ENCODE results near the gene TRIM22. TPM values are rescaled to one million over a fixed set of nuclear protein-coding genes. Genes with fewer than 3 reads are reported as not detected.

Gene TRIM22
- total RNA-seq, 1 experiment from 2014 or later = 1.3 TPM

DNA sequence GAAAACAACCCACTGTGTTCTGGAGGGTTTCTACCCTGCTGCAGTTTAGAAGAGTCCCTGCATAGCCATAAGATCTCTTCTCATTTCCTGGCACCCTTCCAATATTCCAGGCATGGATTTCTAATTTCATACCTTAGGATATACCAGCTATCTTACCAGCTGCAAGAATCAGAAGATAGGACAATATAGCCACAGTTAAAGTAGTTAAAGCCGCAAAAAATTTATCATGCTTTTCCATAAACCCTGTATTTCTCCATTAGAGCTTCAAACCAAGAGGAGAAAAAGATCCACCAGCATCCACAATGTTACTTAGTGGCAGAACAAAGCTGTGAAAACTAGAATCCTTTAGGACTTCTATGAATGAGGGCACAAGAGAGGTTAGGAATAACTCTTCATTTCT is 38.1 kb downstream of the TRIM22 start:
- in situ Hi-C loops (cut with HindIII; ENCODE audit: low sequenced_read_pairs) = no loop called here
- no peak for DNase-seq (ENCODE audit: low spot score)

GRCh38 chr11:5736396-5736795 is 46.8 kb downstream of the TRIM22 start, which contains the start of gene OR56B1:
Gene OR56B1, plus strand, starts transcription at chr11:5736448. Its CDS starts 69 bp downstream, at chr11:5736517.
- no peak for DNase-seq (ENCODE audit: low spot score)
- in situ Hi-C loops (cut with HindIII; ENCODE audit: low sequenced_read_pairs) = no loop called here

DNA sequence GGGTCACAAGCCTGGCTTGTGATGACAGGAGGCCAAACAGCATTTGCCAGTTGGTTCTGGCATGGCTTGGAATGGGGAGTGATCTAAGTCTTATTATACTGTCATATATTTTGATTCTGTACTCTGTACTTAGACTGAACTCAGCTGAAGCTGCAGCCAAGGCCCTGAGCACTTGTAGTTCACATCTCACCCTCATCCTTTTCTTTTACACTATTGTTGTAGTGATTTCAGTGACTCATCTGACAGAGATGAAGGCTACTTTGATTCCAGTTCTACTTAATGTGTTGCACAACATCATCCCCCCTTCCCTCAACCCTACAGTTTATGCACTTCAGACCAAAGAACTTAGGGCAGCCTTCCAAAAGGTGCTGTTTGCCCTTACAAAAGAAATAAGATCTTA is 47.5 kb downstream of the TRIM22 start:
- no peak for DNase-seq (ENCODE audit: low spot score)
- in situ Hi-C loops (cut with HindIII; ENCODE audit: low sequenced_read_pairs) = no loop called here

DNA sequence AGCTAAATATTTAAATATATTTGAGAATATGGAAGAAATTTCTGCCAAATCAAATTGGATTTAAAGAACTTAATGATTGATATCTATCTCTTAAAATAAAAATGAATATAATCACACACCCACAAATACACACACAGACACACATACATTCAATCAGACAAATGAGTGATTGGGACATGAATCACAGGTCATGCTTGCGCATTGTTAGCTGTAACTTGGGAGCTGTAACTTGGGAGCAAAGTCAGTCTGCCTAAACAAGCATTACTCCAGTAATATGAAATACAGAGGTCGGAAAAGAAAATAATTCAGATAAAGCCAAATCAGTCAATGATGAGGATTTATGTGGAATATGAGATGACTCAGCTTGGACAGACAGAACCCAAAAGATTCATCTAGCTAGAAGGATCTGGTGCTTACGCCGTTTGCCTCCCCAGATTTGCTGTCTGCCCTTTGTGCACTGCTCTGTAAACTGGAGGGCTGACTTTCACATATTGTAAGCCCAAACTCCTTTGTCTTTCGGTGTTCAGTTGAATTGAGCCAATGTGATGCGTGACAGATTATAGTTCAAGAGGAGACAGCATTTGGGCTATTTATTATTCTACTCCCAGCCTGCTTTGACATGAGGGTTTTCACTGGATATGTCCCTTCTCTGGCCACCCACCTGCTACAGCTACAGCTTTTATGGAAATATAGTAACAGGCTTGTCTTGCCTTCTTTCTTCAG is 48.2 kb downstream of the TRIM22 start:
- DNase-seq (ENCODE audit: low spot score) = no peak
- in situ Hi-C loops (cut with HindIII; ENCODE audit: low sequenced_read_pairs) = no loop called here

- in situ Hi-C loops (cut with HindIII; ENCODE audit: low sequenced_read_pairs) = no loop called here
- no peak for DNase-seq (ENCODE audit: low spot score)
Measured at GRCh38 chr11:5738431-5738830, 48.8 kb downstream of the TRIM22 start.

- DNase-seq (ENCODE audit: low spot score) = no peak
- in situ Hi-C loops (cut with HindIII; ENCODE audit: low sequenced_read_pairs) = no loop called here
Measured at GRCh38 chr11:5746614-5747013, 57.0 kb downstream of the TRIM22 start.

DNA sequence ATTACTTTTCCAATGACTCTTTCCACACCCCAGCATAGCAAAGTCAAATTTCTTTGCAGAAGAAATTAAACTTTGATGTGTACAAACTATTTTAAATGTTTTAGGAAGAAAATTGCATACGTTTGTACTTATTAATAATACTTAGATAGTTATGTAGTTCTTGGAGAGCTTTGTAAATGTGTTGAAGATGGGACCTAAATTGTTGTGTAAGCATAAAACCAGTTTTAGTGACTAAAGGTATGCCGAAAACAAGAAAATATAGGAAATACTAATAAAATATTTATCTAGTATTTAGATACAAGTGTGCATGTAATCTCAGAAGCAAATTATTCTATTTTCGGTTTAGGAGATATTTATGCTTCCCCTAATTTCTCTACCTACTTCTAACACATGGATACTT is 60.2 kb downstream of the TRIM22 start:
- no peak for DNase-seq (ENCODE audit: low spot score)
- in situ Hi-C loops (cut with HindIII; ENCODE audit: low sequenced_read_pairs) = no loop called here

- no peak for DNase-seq (ENCODE audit: low spot score)
- in situ Hi-C loops (cut with HindIII; ENCODE audit: low sequenced_read_pairs) = no loop called here
Measured at GRCh38 chr11:5753943-5754342, 64.4 kb downstream of the TRIM22 start, which contains the start of gene OR52N4. Gene OR52N4, plus strand, starts transcription at chr11:5754243. Its CDS starts 498 bp downstream, at chr11:5754741.

Other genes starting within 250 kb of the TRIM22 start
- not detected in 2 replicates for gene OR51I1, start 248.3 kb upstream of the TRIM22 start, total RNA-seq (2014; rRNA removed; shearing (Covaris generic))
- not detected in 2 replicates for gene OR51I2, start 240.5 kb upstream of the TRIM22 start, total RNA-seq (2014; rRNA removed; shearing (Covaris generic))
- not detected in 2 replicates for gene OR52D1, start 201.1 kb upstream of the TRIM22 start, total RNA-seq (2014; rRNA removed; shearing (Covaris generic))
- not detected in 2 replicates for gene UBQLN3, start 179.8 kb upstream of the TRIM22 start, total RNA-seq (2014; rRNA removed; shearing (Covaris generic))
- not detected in 2 replicates for gene UBQLNL, start 173.1 kb upstream of the TRIM22 start, total RNA-seq (2014; rRNA removed; shearing (Covaris generic))
- gene OR52H1, start 141.2 kb upstream of the TRIM22 start, total RNA-seq (2014; rRNA removed; shearing (Covaris generic)) = not detected in 2 replicates
- not detected in 2 replicates for gene OR52B6, start 108.9 kb upstream of the TRIM22 start, total RNA-seq (2014; rRNA removed; shearing (Covaris generic))
- not detected in 2 replicates for gene TRIM6, start 93.2 kb upstream of the TRIM22 start, total RNA-seq (2014; rRNA removed; shearing (Covaris generic))
- not detected in 2 replicates for gene TRIM34, start 64.8 kb upstream of the TRIM22 start, total RNA-seq (2014; rRNA removed; shearing (Covaris generic))
- gene TRIM5, start 4.7 kb upstream of the TRIM22 start, total RNA-seq (2014; rRNA removed; shearing (Covaris generic)) = 11.1 and 14.3 TPM in 2 replicates
- gene OR56B1, start 46.7 kb downstream of the TRIM22 start, total RNA-seq (2014; rRNA removed; shearing (Covaris generic)) = not detected in 2 replicates
- gene OR52N4, start 64.5 kb downstream of the TRIM22 start, total RNA-seq (2014; rRNA removed; shearing (Covaris generic)) = not detected in 2 replicates
- gene OR52N5, start 93.6 kb downstream of the TRIM22 start, total RNA-seq (2014; rRNA removed; shearing (Covaris generic)) = not detected in 2 replicates
- not detected in 2 replicates for gene OR52N1, start 101.5 kb downstream of the TRIM22 start, total RNA-seq (2014; rRNA removed; shearing (Covaris generic))
- not detected in 2 replicates for gene OR52N2, start 119.1 kb downstream of the TRIM22 start, total RNA-seq (2014; rRNA removed; shearing (Covaris generic))
- not detected in 2 replicates for gene OR52E6, start 152.1 kb downstream of the TRIM22 start, total RNA-seq (2014; rRNA removed; shearing (Covaris generic))
- not detected in 2 replicates for gene OR52E8, start 167.9 kb downstream of the TRIM22 start, total RNA-seq (2014; rRNA removed; shearing (Covaris generic))
- gene OR52E4, start 190.8 kb downstream of the TRIM22 start, total RNA-seq (2014; rRNA removed; shearing (Covaris generic)) = not detected in 2 replicates
- gene OR52E5, start 203.4 kb downstream of the TRIM22 start, total RNA-seq (2014; rRNA removed; shearing (Covaris generic)) = not detected in 2 replicates

Data from G401 (cell line).